Activated T-helper 2 cell treated with anti-CD3 and anti-CD28 coated beads, Interferon-gamma antibody, Interleukin-2, Interleukin-4, amounts not matched to agents 10 μg/mL and 5 μg/mL and 100 μg/mL, durations not matched to agents 14 hours and 24 hours and 36 hours (primary cell): ENCODE results near the gene CYP2C19. TPM values are rescaled to one million over a fixed set of nuclear protein-coding genes. Genes with fewer than 3 reads are reported as not detected.
"Not testable (repeated sequence)": the region's sequence is repeated elsewhere in the genome, so short reads cannot be mapped to it uniquely, and the experiment has no call there.

Experiments
- DNase-seq: peaks from one replicate; pipeline ENCODE4 v3.0.0; 2021; ENCODE audit warnings: low spot score
- H3K27ac Mint-ChIP-seq: one replicate; pipeline ENCODE4 v1.8.0; 2021; ENCODE audit warnings: mixed read lengths
- H3K27me3 Mint-ChIP-seq: one replicate; pipeline ENCODE4 v1.8.0; 2021; ENCODE audit warnings: low read depth, mixed read lengths
- H3K36me3 Mint-ChIP-seq: one replicate; pipeline ENCODE4 v1.8.0; 2021; ENCODE audit warnings: low read depth, mixed read lengths
- H3K4me1 Mint-ChIP-seq: one replicate; pipeline ENCODE4 v1.8.0; 2021; ENCODE audit warnings: low read depth, mixed read lengths
- H3K4me3 Mint-ChIP-seq: one replicate; pipeline ENCODE4 v1.8.0; 2021; ENCODE audit warnings: low read depth, mild to moderate bottlenecking, moderate library complexity, mixed read lengths
- H3K9me3 Mint-ChIP-seq: one replicate; pipeline ENCODE4 v1.8.0; 2021; ENCODE audit warnings: mixed read lengths
- intact Hi-C: fragments of 100-400 bp; cut with micrococcal nuclease; formaldehyde crosslinking; loops from one replicate; pipeline ENCODE4 v1.15.1; 2023
- total RNA-seq: library from RNA; stranded (reverse); gene quantifications from 2 replicates; pipeline ENCODE4 v1.2.3, GENCODE V29; 2022

CYP2C19 gene
- total RNA-seq, 1 donor from 2014 or later: not detected

DNA sequence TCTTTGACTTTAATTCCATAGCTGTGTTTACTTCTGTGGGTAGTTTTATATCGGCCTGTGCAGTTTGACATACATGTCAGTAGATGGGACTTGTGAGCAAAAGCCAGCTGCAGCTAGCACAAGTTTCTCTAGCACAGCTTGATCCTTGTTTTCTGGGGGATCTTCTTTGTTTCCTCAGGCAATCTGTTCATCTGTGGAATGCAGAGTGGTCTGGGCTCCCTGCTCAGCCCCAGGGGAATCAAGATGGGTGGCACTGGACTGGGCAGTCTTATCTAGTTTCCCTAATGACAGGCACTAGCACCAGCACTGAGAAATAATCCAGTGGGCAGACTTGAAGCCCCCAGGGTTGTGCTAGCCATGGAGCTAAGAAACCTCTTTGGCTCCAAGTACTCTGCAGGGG, 40.8 kb downstream of the CYP2C19 start:
- H3K4me3 Mint-ChIP-seq: no peak overlapping the region
- intact Hi-C loops: no loop called here
- no peaks in the 10 kb centered on the region for H3K36me3 Mint-ChIP-seq
- H3K9me3 Mint-ChIP-seq: peaks cover 4% of the 10 kb centered on the region
- no peak for DNase-seq
- no peaks in the 10 kb centered on the region for H3K27me3 Mint-ChIP-seq
- H3K27ac Mint-ChIP-seq: no peak overlapping the region
- no peaks in the 10 kb centered on the region for H3K4me1 Mint-ChIP-seq

DNA sequence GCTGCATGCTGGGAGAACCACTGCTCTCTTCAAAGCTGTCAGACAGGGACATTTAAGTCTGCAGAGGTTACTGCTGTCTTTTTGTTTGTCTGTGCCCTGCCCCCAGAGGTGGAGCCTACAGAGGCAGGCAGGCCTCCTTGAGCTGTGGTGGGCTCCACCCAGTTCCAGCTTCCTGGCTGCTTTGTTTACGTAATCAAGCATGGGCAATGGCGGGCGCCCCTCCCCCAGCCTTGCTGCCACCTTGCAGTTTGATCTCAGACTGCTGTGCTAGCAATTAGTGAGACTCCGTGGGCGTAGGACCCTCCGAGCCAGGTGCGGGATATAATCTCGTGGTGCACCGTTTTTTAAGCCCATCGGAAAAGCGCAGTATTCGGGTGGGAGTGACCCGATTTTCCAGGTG, 67.5 kb downstream of the CYP2C19 start:
- H3K27ac Mint-ChIP-seq, H3K27me3 Mint-ChIP-seq, H3K36me3 Mint-ChIP-seq, intact Hi-C loops, DNase-seq, H3K4me1 Mint-ChIP-seq, H3K4me3 Mint-ChIP-seq: not testable (repeated sequence)
- peaks cover 31% of the 10 kb centered on the region for H3K9me3 Mint-ChIP-seq

DNA sequence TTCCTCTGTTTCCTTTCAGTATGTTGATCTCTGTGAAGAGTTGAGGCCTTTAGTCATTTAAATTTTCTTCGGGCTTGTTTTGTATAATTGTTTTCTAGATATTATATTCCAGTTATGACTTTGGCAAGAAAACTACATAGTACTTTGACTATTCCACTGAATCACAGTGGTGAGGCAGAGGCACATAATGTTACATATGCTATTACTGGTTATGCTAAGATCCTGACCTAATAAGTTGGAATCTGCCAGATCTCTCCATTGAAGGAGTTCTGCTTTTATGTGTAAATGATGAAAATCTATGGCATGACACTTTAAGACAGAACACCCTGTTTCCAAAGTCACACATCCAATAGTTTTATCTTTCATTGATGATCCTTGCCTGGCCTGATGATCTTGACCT, 83.7 kb downstream of the CYP2C19 start:
- peaks cover 5% of the 10 kb centered on the region for H3K9me3 Mint-ChIP-seq
- H3K27ac Mint-ChIP-seq: no peak overlapping the region
- no peaks in the 10 kb centered on the region for H3K27me3 Mint-ChIP-seq
- no peak for DNase-seq
- no peaks in the 10 kb centered on the region for H3K36me3 Mint-ChIP-seq
- no peak overlapping the region for H3K4me3 Mint-ChIP-seq
- H3K4me1 Mint-ChIP-seq: no peaks in the 10 kb centered on the region
- intact Hi-C loops: no loop called here

DNA sequence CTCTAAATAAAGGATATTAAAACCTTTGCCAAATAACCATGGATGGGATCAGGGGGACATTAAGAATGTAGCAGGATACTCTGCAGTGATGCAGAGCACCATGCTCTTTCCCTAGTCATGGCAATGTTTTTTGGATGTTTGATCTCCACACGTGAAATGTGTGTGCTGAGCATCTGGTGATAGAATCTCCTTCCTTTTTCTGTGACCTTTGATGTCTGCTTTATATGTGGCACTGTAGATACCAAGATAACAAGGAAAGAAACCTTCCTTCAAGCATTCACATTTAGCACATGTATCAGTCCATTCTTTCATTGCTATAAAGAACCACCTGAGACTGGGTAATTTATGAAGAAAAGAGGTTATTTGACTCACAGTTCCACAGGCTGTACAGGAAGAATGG, 88.3 kb downstream of the CYP2C19 start:
- no peak for DNase-seq
- intact Hi-C loops: no loop called here
- Mint-ChIP-seq H3K27ac (no peak overlapping the region), H3K36me3 (no peaks in the 10 kb centered on the region), H3K4me3 (no peak overlapping the region), H3K27me3 (no peaks in the 10 kb centered on the region), H3K9me3 (peaks cover 5% of the 10 kb centered on the region), H3K4me1 (no peaks in the 10 kb centered on the region)

DNA sequence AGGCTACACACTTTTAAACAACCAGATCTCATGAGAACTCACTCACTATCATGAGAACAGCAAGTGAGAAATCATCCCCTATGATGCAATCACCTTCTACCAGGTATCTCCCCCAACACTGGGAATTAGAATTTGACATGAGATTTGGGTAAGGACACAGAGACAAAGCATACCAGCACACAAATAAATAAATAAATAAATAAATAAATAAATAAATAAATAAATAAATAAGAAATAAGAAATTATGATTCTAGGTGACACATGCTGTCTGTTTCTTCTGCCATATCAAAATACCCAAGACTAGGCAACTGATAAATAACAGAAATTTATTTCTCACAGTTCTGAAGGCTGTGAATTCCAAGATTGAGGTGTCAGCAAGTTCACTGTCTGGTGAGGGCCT, 88.8 kb downstream of the CYP2C19 start:
- Mint-ChIP-seq H3K27ac (no peak overlapping the region), H3K4me3 (no peak overlapping the region), H3K36me3 (no peaks in the 10 kb centered on the region), H3K27me3 (no peaks in the 10 kb centered on the region), H3K4me1 (no peaks in the 10 kb centered on the region), H3K9me3 (peaks cover 5% of the 10 kb centered on the region)
- intact Hi-C loops: no loop called here
- no peak for DNase-seq

DNA sequence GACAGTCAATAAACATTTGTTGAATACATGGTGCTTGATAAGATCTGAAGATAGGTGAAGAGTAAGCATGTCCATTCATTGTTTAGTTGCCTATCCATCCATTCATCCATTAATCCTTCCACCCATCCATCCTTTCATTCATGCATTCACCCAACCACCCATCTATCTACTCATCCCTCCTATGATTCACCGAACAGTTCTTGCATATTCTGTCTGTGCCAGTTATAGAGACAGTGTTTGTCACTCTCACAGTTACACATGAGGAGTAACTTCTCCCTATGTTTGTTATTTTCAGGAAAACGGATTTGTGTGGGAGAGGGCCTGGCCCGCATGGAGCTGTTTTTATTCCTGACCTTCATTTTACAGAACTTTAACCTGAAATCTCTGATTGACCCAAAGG, 90.0 kb downstream of the CYP2C19 start:
- H3K27me3 Mint-ChIP-seq: no peaks in the 10 kb centered on the region
- no peak overlapping the region for H3K4me3 Mint-ChIP-seq
- peaks cover 5% of the 10 kb centered on the region for H3K9me3 Mint-ChIP-seq
- H3K36me3 Mint-ChIP-seq: no peaks in the 10 kb centered on the region
- H3K27ac Mint-ChIP-seq: no peak overlapping the region
- no peak for DNase-seq
- no peaks in the 10 kb centered on the region for H3K4me1 Mint-ChIP-seq
- intact Hi-C loops: no loop called here

DNA sequence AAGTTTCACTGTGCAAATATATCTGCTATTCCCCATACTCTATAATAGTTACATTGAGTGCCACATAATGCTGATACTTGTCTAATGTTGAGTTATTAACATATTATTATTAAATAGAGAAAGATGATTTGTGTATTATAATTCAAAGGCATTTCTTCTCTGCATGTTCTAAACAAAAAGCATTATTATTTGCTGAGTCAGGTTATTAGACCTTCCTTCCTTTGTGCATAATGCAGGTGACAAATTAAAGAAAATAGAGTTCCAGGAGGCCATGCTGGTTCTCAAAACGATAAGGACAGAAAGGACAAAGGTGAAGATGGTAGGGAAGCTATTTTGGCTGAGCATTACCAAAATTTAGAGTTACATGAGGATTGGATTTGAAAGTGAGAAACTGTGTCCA, 90.6 kb downstream of the CYP2C19 start:
- peaks cover 5% of the 10 kb centered on the region for H3K9me3 Mint-ChIP-seq
- no peaks in the 10 kb centered on the region for H3K36me3 Mint-ChIP-seq
- no peak overlapping the region for H3K27ac Mint-ChIP-seq
- no peaks in the 10 kb centered on the region for H3K4me1 Mint-ChIP-seq
- no peak overlapping the region for H3K4me3 Mint-ChIP-seq
- H3K27me3 Mint-ChIP-seq: no peaks in the 10 kb centered on the region
- intact Hi-C loops: no loop called here
- no peak for DNase-seq

DNA sequence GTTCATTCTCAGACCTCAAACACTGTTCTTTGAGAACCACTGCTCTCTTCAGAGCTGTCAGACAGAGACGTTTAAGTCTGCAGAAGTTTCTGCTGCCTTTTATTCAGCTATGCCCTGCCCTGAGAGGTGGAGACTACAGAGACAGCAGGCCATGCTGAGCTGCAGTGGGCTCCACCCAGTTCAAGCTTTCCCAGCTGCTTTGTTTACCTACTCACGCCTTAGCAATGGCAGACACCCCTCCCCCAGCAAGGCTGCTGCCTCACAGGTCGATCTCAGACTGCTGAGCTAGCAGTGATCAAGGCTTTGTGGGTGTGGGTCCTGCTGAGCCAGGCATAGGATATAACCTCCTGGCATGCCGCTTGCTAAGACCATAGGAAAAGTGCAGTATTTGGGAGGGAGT, 95.5 kb downstream of the CYP2C19 start:
- Mint-ChIP-seq H3K4me3 (no peak overlapping the region), H3K36me3 (no peaks in the 10 kb centered on the region), H3K4me1 (no peaks in the 10 kb centered on the region), H3K9me3 (no peaks in the 10 kb centered on the region), H3K27ac (no peak overlapping the region), H3K27me3 (no peaks in the 10 kb centered on the region)
- no peak for DNase-seq
- intact Hi-C loops: no loop called here

DNA sequence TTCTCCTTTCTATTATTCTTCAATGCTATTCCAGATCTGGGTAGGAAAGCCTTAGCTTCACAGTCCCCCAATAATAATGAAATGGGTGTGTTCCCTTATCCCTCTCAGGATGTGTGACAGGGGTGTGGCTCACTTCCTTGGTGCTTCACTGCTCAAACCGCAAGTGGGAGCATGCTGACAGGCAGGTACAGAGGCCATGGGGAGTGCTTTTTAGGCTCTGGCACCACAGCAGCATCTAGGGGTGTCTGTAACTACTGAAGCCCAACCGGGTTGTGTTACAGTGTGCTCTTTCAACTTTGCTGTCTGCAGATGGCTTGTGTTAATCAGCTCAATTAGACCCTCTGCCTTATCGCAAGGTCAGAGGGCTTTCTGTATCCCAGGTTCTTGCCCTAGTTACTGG, 96.6 kb downstream of the CYP2C19 start:
- no peak for DNase-seq
- H3K27ac Mint-ChIP-seq: no peak overlapping the region
- H3K9me3 Mint-ChIP-seq: no peaks in the 10 kb centered on the region
- no peaks in the 10 kb centered on the region for H3K4me1 Mint-ChIP-seq
- intact Hi-C loops: no loop called here
- no peak overlapping the region for H3K4me3 Mint-ChIP-seq
- no peaks in the 10 kb centered on the region for H3K36me3 Mint-ChIP-seq
- no peaks in the 10 kb centered on the region for H3K27me3 Mint-ChIP-seq

DNA sequence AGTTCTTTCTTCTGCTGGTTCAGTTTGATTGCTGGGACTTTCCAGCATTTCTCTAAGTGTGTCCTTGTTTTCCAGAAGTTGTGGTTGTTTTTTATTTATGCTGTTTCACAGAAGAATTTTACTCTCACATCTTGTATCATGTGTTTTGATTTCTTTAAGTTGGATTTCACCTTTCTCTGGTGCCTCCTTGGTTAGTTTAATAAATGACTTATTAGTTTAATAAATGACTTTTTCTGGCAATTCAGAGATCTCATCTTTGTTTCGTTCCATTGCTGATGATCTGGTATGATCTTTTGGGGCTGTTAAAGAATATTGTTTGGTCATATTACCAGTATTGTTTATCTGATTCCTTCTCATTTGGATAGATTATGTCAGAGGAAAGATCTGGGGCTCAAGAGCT, 116.2 kb downstream of the CYP2C19 start:
- Mint-ChIP-seq H3K27ac (no peak overlapping the region), H3K4me3 (no peak overlapping the region)
- intact Hi-C loops: no loop called here

DNA sequence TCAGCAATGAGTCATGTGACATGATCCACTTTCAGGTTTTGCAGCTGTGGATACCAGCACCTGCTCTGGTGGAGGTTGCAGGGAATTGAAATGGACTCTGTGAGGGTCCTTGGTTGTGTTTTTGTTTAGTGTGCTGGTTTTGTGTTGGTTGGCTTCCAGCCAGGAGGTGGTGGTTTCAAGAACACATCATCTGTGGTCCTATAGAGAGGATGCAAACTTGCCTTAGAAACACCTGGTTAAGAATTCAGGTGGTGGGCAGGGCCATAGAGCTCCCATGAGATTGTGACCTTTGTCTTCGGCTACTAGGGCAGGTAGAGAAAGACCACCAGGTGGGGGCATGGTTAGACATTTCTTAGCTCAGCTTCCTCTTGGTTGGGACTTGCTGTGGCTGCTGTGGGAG, 116.7 kb downstream of the CYP2C19 start:
- Mint-ChIP-seq H3K9me3 (no peaks in the 10 kb centered on the region), H3K27ac (no peak overlapping the region), H3K36me3 (no peaks in the 10 kb centered on the region), H3K4me1 (no peaks in the 10 kb centered on the region), H3K27me3 (no peaks in the 10 kb centered on the region), H3K4me3 (no peak overlapping the region)
- intact Hi-C loops: no loop called here
- no peak for DNase-seq

More for the DNA sequence above, 116.2 kb downstream of the CYP2C19 start:
- H3K4me1 Mint-ChIP-seq: no peaks in the 10 kb centered on the region
- H3K9me3 Mint-ChIP-seq: no peaks in the 10 kb centered on the region
- no peaks in the 10 kb centered on the region for H3K36me3 Mint-ChIP-seq
- DNase-seq: no peak
- H3K27me3 Mint-ChIP-seq: no peaks in the 10 kb centered on the region

DNA sequence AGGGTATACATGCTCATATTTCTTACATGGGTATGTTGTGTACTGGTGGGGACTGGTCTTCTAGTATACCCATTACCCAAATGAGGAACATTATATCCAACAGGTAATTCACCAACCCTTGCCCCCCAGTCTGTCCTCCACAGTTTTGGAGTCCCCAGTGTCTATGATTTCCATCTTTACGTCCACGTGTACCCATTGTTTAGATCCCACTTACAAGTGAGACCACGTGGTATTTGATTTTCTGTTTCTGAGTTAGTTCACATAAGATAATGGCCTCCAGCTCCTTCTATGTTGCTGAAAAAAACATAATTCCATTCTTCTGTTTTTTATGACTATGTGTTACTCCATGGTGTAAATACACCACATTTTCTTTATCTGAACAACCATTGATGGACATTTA, 126.6 kb downstream of the CYP2C19 start:
- intact Hi-C loops: no loop called here
- no peaks in the 10 kb centered on the region for H3K36me3 Mint-ChIP-seq
- H3K4me1 Mint-ChIP-seq: no peaks in the 10 kb centered on the region
- no peaks in the 10 kb centered on the region for H3K27me3 Mint-ChIP-seq
- no peaks in the 10 kb centered on the region for H3K9me3 Mint-ChIP-seq
- no peak overlapping the region for H3K27ac Mint-ChIP-seq
- no peak for DNase-seq
- no peak overlapping the region for H3K4me3 Mint-ChIP-seq

DNA sequence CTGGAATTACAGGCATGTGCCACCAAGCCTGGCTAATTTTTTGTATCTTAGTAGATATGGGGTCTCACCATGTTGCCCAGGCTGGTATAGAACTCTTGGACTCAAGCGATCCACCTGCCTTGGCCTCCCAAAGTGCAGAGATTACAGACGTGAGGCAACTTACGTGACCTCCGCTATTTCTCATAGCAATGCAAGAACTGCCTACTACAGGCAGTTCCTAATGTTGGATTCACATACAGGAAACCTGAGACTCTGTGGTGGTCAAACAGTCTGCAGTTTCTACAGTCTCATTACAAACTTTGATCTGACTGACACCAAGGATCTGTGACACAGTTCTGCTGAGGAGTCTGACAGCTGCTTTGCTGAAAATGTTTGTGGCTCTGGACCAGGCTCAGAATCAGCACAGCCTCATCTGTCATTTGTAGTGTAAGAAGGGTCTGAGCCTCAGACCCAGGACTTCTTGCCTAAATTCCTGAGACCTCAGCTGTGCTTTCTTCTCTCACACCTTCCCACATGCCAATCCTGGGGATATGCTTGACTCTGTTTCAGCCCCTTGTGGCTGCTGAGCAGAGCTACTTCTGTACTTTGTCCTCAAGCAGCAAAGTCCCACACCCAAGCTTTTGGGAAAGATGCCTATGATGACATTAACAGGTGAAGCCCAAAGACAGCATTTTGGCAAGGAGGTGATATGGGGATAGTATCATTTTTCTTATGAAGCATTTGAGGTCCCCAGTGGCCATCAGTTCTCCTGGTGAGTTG, 128.0 kb downstream of the CYP2C19 start:
- DNase-seq: no peak
- intact Hi-C loops: no loop called here
- Mint-ChIP-seq H3K9me3 (no peaks in the 10 kb centered on the region), H3K36me3 (no peaks in the 10 kb centered on the region), H3K27ac (no peak overlapping the region), H3K4me3 (no peak overlapping the region), H3K27me3 (no peaks in the 10 kb centered on the region), H3K4me1 (no peaks in the 10 kb centered on the region)

DNA sequence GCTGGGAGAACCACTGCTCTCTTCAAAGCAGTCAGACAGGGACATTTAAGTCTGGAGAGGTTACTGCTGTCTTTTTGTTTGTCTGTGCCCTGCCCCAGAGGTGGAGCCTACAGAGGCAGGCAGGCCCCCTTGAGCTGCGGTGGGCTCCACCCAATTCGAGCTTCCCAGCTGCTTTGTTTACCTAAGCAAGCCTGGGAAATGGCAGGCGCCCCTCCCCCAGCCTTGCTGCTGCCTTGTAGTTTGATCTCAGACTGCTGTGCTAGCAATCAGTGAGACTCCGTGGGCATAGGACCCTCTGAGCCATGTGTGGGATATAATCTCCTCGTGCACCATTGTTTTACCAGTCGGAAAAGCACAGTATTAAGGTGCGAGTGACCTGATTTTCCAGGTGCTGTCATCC, 135.9 kb downstream of the CYP2C19 start:
- H3K9me3 Mint-ChIP-seq, DNase-seq, H3K27ac Mint-ChIP-seq, H3K4me3 Mint-ChIP-seq, H3K27me3 Mint-ChIP-seq, intact Hi-C loops, H3K4me1 Mint-ChIP-seq, H3K36me3 Mint-ChIP-seq: not testable (repeated sequence)
